GM19023 (cell line): ENCODE results near the gene TMEM45A.
"Not testable (repeated sequence)": the region's sequence is repeated elsewhere in the genome, so short reads cannot be mapped to it uniquely, and the experiment has no call there.

ENCODE experiments used
- ATAC-seq: cut with Tn5 transposase; IDR thresholded peaks from one replicate; pipeline ENCODE4 v1.9.1; 2021; ENCODE audit warnings: mild to moderate bottlenecking, moderate library complexity; ENCODE audit not compliant: unreplicated experiment

Gene TMEM45A

DNA sequence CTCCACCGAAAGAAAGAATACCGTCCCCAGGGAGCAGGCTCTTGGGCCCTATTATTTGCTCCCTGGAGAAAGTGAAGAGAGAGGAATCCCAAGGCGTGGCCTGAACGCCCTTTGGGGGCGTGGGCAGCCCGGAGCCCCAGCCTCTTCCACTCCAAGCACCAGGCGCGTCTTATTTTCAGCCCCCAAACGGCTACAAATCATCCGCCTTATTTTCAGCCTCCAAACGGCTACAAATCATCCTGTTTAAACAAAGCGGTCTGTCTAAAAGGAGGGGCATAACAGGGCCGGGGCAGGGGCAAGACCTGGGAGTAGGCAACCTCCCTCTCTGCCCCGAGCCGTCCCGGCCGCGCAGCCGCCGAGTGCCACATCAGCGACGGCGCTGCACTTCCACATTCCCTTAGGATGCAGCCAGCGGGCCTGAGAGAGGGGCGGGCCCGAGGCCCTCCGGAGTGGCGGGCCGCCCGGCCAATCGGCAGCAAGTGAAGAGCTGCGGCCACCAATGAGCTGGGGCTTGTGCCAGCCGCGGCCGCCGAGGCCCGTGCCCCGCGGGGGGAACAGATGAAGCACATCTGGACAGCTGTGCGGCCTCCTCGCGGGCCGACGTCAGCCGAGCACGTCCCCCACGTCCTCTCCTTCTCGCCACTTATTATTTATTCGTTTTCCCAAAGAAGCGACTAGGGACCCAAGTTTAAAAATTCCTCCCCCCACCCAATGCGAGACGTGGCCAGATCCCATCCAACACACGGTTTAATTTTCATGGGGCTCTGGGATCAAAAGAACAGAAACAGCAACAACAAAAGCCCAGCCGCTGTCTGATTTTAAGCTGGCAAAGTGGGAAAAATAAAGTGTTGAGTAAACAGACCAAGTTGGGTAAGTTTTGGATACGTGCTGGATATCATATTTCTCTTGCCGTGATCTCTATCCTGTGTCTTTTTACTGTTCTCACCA is at the start of gene TMEM45A:
TSS of gene TMEM45A (plus strand) at position 561 of the 948 bp plus-strand sequence. CDS start 62,593 bp downstream, outside the sequence.
- peak; percentile 99 for ATAC-seq

GRCh38 chr3:100443690-100444089 is 48.7 kb upstream of the TMEM45A start:
- no peak for ATAC-seq

DNA sequence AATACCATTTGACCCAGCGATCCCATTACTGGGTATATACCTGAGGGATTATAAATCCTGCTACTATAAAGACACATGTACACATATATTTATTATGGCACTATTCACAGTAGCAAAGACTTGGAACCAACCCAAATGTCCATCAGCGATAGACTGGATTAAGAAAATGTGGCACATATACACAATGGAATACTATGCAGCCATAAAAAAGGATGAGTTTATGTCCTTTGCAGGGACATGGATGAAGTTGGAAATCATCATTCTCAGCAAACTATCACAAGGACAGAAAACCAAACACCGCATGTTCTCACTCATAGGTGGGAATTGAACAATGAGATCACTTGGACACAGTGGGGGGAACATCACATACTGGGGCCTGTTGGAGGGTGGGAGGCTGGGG is 45.4 kb upstream of the TMEM45A start:
- not testable (repeated sequence) for ATAC-seq

DNA sequence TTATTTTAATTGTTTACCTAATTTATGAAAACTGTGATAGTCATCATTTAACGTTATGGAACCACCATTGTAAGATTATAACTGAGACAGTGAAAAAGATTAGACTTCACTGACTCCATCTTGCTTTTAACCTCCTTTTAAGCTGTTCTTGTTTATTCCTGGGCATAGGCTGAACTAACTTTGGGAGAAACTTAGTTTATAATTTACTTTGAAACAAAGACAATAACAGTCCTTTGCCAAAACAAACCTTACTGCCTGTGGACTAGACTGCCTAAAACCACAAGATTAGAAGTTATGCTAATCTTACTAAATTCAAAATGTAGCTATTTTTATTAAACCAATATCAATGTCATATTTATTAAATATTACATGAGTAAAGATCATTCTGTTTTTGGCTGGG is 44.3 kb upstream of the TMEM45A start:
- ATAC-seq = no peak

DNA sequence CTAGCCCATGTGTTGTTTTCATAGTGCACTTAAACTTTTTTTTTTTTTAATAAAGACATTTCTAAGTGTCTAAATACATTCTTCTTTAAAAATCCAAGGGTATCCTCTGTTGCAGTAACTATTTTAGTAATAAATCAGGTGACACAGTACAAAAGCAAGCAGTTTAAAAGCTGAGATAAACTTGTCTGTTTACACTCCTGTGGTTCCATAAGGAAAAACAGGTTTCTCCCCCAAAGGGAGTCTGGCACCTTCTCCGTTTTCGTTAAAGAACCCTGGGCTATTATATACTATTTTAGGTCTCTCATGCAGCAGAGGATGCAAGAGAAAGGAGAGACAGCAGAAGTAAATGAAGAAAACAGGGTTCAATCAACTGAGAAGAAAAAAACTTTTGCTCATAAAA is 43.2 kb upstream of the TMEM45A start:
- ATAC-seq = no peak

DNA sequence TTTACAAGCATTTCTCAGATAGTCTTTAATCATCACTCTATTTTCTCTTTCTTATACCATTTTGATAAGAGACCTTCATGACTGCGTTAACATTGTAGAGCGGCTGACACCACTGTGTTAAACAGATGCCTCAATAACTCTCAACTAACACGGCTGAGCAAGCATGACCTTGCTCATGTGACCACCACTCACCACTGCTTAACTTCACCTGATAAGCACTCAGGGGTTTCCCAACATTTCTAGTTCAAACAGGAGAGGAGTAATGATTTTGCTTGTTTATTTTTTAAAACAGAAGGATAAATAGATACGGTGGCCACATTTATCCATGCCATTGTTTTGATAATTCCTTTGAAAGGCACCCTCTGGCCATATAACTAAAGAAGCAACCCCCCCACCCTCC is 37.7 kb upstream of the TMEM45A start:
- no peak for ATAC-seq

- no peak for ATAC-seq
These were observed 36.4 kb upstream of the TMEM45A start for GRCh38 chr3:100455841-100456550.

DNA sequence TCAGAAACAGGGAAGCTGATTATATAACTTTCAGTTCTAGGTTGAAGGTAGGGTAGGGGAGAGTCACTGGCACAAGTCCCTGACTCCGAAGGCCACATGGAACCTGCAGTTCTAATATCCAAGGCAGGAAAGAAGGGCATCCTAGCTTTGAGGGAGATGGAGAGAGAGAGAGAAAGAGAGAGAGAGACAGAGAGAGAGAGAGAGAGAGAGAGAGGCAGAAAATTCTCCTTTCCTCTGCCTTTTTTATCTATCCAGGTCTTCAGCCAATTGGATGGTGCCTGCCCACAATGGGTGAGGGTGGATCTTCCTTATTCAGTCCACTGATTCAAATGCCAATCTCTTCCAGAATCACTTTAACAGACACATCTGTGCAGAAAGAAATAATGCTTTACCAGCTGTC is 35.7 kb upstream of the TMEM45A start:
- no peak for ATAC-seq

DNA sequence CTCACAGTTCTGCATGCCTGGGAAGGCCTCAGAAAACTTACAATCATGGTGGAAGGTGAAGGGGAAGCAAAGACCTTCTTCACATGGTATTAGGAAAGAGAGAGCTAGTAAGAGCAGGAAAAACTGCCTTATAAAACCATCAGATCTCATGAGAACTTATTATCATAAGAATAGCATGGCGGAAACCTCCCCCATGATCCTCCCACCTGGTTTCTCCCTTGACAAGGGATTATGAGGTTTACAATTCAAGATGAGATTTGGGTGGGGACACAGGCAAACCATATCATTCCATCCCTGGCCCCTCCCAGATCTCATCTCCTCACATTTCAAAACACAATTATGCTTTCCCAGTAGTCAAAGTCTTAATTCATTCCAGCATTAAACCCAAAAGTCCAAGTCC is 34.6 kb upstream of the TMEM45A start:
- ATAC-seq = no peak

- ATAC-seq = no peak
These were observed 33.6 kb upstream of the TMEM45A start for GRCh38 chr3:100458814-100459213.

DNA sequence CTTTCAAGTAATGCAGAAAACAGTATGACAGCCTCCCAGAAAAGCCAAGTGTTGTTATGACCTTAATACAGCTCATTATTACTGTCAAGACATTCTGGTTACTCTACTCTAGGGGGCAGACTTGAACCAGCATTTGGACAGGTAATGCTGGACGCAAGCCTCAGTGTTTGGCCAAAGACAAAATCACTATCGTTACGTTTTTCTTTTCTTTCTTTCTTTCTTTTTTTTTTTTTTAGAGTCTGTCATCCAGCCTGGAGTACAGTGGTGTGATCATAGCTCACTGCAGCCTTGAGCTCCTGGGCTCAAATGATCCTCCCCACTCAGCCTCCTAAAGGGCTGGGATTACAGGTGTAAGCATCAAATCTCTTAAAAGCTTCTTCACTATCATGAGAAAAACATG is 29.4 kb upstream of the TMEM45A start:
- ATAC-seq = peak; percentile 78

DNA sequence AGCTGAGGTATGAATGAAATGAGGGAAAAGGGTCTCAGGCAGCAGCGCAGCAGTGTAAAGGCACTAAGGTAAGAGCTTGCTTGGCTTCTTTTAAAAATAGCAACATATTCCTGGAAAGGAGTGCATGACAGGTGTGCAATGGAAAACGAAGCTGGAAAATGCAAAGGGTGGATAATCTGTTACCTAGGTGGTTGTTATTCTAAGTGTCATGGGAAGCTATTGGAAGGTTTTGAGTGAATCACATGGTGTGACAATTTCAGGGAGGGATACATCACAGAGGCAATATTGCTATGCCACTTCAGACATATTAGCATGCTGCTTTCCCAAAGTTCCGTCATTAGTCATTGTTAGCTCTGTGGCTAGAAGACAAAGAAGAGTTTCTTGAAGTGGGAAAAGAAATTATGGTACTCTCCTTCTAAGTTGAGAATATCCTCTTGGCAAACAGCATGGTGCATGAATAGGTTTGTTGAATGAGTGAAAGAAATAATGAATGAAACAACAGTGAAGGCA is 28.7 kb upstream of the TMEM45A start:
- ATAC-seq = no peak

DNA sequence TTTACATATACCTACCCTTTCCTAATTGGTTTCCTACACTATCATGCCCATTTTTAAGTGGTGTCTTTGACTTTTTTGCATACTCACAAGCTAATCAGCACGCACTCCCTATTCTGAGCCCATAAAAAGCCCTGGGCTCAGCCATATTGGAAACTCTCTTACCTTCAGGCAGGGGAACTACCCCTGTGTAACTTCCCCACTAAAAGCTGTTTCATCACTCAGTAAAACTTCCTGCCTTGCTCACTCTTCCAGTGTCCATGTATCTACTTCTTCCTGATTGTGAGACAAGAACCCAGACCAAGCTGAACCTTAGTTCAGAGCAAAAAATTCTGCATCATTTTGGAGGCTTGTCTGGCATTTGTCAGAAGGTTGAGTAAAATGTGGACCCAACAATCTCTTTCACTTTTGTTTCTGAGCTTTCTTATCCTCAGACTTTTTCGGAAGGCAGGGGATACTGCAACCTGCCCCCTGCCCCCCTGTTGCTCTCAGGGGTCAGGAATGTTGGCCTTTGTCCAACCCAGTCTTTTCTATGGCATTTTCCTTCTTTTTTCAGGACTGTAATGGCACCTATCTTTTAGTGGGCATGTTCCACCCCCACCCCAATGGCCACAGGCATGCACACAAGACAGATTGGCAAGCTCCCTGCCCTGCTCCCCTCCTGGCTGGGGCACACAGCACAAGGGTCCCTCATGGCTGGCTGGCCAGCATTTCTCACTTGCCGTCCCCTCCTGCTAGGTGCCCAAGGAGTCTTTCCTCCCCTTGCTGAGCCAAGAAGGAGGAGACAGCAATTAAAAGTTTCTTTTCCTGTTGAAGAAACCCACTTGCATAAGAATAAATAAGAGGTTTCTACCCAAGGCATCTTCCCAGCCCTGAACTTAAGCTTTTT is 26.3 kb upstream of the TMEM45A start:
- ATAC-seq = peak; percentile 43

- no peak for ATAC-seq
These were observed 25.3 kb upstream of the TMEM45A start for GRCh38 chr3:100467133-100467532.

DNA sequence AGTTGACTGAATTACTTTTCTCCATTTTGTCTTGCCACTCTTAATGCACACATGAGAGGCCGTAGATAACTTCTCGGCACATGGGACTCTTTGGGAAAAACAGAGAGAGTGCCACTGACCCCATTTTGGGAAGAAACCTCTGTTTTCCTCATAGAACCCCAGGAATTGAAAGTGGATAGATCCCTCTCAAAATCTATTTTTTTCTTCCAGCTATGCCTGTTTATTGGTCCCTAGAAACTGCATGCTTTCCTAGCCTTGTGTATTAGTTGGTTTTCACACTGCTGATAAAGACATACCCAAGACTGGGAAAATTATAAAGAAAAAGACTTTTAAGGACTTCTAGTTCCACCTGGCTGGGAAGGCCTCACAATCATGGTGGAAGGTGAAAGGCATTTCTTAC is 23.7 kb upstream of the TMEM45A start:
- no peak for ATAC-seq

- no peak for ATAC-seq
These were observed 21.5 kb upstream of the TMEM45A start for GRCh38 chr3:100470951-100471350.

GRCh38 chr3:100471444-100471843 is 21.0 kb upstream of the TMEM45A start:
- ATAC-seq = no peak

DNA sequence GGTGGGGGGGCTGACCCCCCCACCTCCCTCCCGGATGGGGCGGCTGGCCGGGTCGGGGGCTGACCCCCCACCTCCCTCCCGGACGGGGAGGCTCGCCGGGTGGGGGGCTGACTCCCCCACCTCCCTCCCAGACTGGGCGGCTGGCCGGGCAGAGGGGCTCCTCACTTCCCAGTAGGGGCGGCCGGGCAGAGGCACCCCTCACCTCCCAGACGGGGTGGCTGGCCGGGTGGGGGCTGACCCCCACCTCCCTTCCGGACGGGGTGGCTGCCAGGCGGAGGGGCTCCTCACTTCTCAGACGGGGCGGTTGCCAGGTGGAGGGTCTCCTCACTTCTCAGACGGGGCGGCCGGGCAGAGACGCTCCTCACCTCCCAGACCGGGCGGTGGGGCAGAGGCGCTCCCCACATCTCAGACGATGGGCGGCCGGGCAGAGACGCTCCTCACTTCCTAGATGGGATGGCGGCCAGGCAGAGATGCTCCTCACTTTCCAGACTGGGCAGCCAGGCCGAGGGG is 14.5 kb upstream of the TMEM45A start:
- ATAC-seq = not testable (repeated sequence)

GRCh38 chr3:100478521-100478920 is 13.9 kb upstream of the TMEM45A start:
- ATAC-seq = not testable (repeated sequence)

GRCh38 chr3:100480081-100480480 is 12.3 kb upstream of the TMEM45A start:
- ATAC-seq = no peak

DNA sequence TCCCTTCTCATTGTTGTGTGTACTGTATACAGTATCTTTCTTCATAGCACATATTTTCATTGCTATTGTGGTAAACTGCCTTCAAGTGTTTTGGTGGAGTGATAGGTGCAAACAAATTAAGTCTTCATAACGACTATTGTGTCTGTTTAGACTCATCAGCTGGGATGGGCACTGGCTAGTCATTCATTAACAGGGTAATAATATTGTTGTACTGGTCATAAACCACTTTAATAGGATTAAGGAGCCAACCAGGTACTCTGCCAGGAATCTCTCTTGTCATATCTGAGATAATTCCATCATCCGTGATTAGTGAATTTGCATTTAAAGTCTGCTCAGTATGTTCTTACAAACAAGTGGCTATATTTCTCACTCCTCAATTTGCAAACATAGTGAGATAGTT is 10.2 kb upstream of the TMEM45A start:
- no peak for ATAC-seq
